Mammary epithelial cell (primary cell): ENCODE measurements around the gene DNAJC17.

Experiments used
- EZH2 ChIP-seq: IDR thresholded peaks from 2 replicates; pipeline ENCODE4 v1.6.1; 2012; ENCODE audit warnings: low read length, inconsistent platforms, borderline replicate concordance
- TF ChIP-seq, protein P1 (sequence below), 2 donors: IDR thresholded peaks in 1 of 2; conservative IDR thresholded peaks in 1 of 2; 2 replicates each; pipeline ENCODE4 v1.5.1; 2011 to 2012; ENCODE audit warnings: inconsistent platforms in 2 of 2, low read length in 2 of 2, mild to moderate bottlenecking in 2 of 2, control low read depth in 1 of 2, low read depth in 1 of 2; ENCODE audit not compliant: insufficient read depth in 1 of 2; ENCODE audit errors: extremely low read depth in 1 of 2

DNA sequence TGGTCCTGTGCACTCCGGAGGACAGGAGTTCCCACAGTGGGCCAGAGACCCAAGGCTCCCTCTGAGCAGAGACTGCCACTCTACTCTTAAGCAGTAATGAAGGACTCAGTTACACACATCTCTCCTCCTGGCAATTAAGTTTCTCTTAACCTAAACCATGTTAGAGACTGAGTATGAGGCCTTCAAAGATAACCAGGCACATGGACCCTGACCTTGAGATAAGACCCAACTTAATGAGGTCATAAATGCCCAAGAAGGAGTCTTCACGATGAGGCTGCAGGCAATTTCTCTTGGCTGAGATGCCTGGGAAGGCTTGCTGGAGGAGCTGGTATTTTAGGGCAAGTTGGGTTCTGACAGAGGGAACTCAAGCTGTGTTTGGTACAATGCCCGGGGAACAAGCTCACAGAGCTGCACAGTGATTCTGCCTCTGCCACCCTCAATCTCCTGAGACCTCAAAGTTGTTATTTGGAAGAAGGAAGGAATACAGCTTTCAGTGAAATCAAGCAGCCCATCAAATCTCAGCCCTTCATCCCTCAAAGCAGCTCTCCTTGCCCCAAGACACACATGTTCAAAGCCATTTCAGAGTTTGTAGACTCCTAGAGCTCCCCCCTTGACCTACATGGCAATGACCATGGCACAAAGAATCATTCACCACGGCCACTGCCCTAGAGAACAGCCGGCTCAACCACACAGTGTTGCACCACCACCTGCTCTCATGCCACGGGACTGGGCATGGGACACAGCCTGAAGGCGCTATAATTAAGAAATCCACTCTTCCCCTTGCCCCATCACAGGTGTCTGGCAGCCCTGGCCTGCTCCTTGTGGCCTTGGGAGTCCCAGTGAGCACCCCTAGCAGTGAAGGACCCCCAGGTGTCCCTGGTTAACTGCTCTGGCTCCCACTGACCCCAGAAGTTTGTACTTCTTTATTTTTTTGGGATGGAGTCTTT is 59.3 kb downstream of the DNAJC17 start:
- no peak for TF ChIP-seq EZH2
- TF ChIP-seq, protein P1, sequence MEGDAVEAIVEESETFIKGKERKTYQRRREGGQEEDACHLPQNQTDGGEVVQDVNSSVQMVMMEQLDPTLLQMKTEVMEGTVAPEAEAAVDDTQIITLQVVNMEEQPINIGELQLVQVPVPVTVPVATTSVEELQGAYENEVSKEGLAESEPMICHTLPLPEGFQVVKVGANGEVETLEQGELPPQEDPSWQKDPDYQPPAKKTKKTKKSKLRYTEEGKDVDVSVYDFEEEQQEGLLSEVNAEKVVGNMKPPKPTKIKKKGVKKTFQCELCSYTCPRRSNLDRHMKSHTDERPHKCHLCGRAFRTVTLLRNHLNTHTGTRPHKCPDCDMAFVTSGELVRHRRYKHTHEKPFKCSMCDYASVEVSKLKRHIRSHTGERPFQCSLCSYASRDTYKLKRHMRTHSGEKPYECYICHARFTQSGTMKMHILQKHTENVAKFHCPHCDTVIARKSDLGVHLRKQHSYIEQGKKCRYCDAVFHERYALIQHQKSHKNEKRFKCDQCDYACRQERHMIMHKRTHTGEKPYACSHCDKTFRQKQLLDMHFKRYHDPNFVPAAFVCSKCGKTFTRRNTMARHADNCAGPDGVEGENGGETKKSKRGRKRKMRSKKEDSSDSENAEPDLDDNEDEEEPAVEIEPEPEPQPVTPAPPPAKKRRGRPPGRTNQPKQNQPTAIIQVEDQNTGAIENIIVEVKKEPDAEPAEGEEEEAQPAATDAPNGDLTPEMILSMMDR (conservative IDR thresholded peaks at IDR 0.05 in 1 of 2, IDR thresholded peaks at IDR 0.05 in 1 of 2; ENCODE audit: extremely low read depth in 1 of 2, insufficient read depth in 1 of 2, low read depth in 1 of 2, low read length in 2 of 2), result no peak
